C1 segment of cervical spinal cord (tissue), 14 donors: ENCODE measurements around the gene SORCS2.

Source experiments
- DNase-seq, 14 donors: peaks; one replicate each; lab custom pipeline; 2025; lab: John Stamatoyannopoulos, UW

Gene SORCS2

GRCh38 chr4:7756561-7757355, 564.4 kb downstream of the SORCS2 start:
- DNase-seq, result no peak

DNA sequence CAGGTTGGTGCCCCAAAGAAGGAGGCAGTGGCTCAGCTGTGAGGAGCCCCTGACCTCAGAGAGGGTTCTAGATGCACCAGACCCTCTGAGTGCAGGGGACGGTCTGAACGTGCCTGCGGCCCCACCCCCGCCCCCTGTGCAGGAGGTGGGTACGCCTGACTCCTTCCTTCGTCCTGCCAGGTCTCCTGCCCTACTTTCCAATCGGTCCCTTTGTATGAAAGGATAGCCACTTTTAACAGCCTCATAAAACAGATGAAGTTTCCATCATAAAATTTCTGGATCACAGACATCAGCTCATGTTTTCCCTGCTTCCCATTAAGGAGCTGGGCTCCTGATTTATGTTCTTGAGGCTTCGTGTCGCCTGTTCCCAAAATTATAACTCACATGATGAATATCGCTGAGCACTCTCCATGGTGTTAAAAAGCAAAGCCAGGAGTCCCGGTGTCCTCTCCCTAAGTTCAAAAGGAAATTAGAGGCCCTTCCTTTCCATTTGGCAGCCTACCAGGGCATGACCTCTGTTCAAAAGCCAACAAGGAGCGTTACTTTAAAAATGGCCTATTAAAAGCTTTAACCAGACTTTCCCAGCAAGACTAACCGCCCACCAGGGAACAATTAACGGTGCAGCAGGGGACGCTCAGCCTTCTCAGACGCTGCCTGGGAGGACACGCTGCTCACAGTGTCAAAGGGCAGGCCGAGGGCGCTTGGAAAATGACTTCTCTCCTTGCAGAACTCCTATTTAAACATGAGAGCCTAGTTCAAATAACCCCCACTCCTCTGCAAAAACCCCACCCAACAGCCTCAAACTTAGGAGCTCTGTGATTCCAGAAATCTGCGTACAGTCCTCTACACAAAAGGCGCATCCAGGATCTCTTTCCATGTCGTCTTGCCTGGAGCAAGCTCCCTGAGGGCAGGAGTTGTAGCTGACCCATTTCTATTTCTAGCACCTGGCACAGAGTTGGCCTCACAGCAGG, 565.4 kb downstream of the SORCS2 start:
- DNase-seq, result no peak

DNA sequence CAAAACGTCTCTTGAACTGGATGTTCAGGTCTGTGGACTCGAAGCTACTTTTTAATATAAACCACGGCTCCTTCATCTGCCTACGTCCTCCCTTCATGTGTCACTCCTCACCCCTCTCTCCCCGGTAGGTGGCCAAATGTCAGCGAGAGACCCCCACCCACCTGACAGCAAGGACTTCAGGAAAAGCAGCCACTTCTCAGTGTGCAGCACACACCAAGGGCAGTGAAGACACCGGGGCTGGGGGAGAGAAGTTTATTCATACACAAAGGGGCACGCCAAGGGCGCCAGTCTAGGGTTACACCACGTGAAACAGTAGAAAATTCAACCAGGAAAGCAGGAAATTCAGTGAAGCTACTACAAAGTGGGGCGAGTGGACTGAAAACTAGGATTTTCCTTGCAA, 566.1 kb downstream of the SORCS2 start:
- DNase-seq, result no peak

GRCh38 chr4:7759216-7759615, 566.9 kb downstream of the SORCS2 start:
- no peak for DNase-seq

- no peak for DNase-seq
These were observed 567.3 kb downstream of the SORCS2 start for GRCh38 chr4:7759635-7760034.

- no peak for DNase-seq
These were observed 567.9 kb downstream of the SORCS2 start for GRCh38 chr4:7760228-7760627.

DNA sequence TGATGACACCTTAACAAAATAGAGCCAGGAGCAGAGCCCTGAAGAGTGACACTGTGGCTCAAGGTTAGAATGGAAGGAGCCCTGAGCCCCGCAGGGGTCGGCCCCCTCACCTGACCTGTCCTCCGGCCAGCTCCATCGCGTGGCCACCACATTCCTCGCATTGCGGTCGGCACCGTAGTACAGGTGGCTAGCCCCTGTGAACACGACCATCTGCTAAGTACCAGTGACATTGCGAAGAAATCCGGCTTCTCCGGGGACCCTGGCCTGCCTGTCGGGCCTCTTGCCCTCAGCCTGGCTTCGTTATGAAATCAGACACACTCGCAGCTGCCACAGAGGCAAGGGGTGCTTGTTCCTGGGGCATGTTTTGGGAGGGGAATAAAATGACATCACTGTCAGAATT, 568.4 kb downstream of the SORCS2 start:
- no peak for DNase-seq

GRCh38 chr4:7761312-7761711, 569.0 kb downstream of the SORCS2 start:
- DNase-seq, result no peak

DNA sequence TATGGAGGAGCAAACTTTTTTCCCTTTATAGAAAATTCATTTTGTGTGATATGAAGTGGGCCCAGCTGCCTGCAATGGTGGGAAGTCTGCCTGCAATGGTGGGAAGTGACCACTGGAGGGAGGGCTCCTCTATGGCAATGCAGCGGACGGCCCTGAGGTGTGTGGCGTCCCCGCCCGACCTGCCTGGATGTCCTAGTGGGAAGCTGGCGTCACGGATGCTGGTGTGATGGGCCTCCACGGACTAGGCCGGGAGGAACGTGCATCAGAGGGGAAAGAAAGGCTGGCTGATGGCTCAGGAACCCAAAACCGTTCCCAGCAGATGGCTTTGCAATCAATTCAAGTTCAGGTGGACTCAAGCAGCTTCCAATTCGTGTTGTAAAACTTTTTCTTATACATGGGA, 569.4 kb downstream of the SORCS2 start:
- DNase-seq, result peak in 8 of 14 donors; percentile 13 to 68 (median 40)

- DNase-seq, result no peak
These were observed 570.2 kb downstream of the SORCS2 start for GRCh38 chr4:7762376-7763030.

DNA sequence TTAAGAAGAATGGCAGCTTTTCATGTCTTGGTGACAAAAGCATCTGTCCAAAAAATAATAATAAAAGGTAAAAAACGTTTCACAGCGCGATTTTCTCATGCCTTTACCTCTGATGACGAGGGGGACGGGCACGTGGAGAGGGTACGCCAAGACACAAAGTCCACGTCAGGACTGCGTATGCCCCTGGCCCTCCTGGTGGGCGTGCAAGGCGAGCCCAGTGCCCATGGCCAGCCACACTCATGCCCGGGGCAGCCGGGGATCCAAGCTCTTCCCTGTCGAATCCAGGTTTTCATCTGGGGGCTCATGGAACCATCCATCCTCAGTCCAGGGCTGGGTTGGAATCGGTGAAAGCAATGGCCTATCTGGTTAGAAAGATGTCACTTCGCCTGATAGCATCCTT, 570.8 kb downstream of the SORCS2 start:
- no peak for DNase-seq

DNA sequence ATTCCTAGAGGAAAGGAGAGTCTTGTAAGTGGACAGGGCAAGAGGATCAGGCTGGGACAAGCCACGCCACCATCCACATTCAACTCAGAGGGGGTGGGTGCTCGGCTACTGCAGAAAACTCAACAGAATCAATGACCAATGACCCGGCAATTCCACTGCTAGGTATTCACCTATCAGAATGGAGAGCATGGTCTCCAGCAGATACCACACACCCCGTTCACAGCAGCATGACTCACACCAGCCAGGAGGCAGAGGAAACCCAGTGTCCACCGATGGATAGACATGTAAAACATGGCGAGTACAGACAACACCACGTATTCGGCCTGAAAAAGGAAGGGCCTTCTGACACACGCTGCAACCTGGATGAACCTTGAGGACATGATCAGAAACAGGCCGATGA, 571.5 kb downstream of the SORCS2 start:
- no peak for DNase-seq

GRCh38 chr4:7764466-7764865, 572.1 kb downstream of the SORCS2 start:
- DNase-seq, result no peak

- DNase-seq, result no peak
These were observed 573.3 kb downstream of the SORCS2 start for GRCh38 chr4:7765666-7766065.

- DNase-seq, result no peak
These were observed 573.7 kb downstream of the SORCS2 start for GRCh38 chr4:7766086-7766485.

GRCh38 chr4:7766661-7767345, 574.5 kb downstream of the SORCS2 start:
- peak in 1 of 14 donors; percentile 37 for DNase-seq

GRCh38 chr4:7767526-7767925, 575.2 kb downstream of the SORCS2 start:
- no peak for DNase-seq

DNA sequence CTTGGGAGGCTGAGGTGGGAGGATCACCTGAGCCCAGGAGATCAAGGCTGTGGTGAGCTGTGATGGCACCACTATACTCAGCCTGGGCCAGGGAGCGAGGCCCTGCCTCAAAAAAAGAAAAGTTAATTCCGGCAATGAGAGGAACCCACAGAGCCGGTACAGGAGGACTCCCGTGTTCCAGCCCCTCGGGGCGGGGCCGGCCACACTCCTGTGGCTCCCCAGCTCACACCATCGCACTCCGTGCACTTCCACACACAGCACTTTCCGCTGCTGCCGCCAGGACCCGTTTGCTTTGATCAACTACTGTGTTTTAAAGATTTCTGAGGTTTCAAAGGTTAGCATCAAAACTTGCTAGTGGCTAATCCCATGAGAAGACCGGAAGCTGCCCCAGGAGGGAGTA, 575.6 kb downstream of the SORCS2 start:
- DNase-seq, result no peak

DNA sequence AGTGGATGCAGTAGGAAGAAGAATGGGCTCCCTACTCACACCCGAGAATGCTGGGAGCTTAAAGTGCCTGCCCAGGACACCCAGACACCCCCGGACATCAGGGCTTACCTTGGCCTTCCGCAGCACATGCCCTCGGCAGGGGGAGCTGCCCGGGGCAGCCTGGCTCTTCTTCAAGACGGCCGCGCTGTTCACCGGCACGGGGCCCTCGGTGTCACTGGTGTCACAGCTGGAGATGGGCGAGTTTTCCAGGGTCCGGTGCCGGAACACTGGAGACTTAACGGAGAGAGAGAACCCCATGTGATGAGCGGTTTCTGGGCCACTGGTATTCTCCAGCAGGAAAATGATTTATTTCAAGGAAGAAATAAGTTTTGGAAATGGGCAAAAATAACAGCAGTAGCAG, 576.4 kb downstream of the SORCS2 start:
- DNase-seq, result no peak

DNA sequence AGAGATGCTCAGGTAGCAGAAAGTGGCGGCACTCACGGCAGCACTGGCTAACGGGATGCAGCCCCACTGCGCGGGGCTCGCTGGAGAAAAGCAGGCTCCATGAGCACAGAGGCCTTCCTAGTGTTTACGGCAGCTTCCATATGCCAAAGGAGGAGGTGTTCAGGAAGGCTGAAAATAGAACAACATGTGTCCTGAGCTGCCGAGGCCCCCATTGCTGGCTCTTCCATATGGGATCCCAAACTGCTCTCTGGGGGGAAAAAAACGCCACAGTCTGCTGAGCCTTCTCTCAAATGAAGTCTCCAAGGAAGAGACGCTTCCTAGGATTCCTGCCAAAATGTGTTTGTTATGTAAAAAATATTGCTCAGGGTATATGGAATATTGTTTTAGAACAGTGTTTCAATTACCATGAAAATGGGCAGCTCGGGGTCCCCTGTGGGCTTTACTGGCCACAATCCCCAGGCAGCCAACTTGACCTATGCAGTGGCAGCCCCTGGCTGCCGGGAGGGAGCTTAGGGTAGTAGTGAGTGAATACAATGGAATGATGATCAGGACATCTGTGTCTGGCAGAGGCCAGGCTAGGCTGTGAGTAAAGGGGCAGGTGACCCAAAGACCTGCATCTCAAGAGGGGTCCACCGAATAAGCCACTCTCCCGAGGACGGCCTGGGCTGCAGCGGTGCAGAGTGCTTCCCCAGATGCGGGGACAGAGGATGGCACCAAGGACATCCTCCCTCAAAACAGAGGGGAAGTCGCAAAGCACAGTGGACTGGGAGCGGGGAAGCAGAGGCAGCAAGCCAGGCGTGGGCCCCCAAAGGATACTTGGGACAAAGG, 577.3 kb downstream of the SORCS2 start:
- no peak for DNase-seq
